H1 (cell line): ENCODE results near the gene DDX56. TPM values are rescaled to one million over a fixed set of nuclear protein-coding genes. Genes with fewer than 3 reads are reported as not detected.

Experiments
- CTCF ChIA-PET: fragments of 300-600 bp; sonication (Branson Sonifier 250); formaldehyde crosslinking; loops from one replicate; lab custom pipeline; 2021; ENCODE audit not compliant: partially characterized antibody; lab: Charles Lee
- POLR2A ChIA-PET: fragments of 300-600 bp; sonication (Branson Sonifier 250); formaldehyde crosslinking; loops from one replicate; lab custom pipeline; 2021; ENCODE audit warnings: inconsistent platforms; ENCODE audit not compliant: partially characterized antibody; lab: Charles Lee
- DNase-seq, 2 experiments: peaks; one replicate each; pipeline versions ENCODE4 v3.0.0 to v3.0.0-alpha.2; 2010 to 2022; ENCODE audit warnings: low spot score in 2 of 2, low read depth in 1 of 2, mixed read lengths in 1 of 2
- FAIRE-seq: peaks from 2 replicates; lab custom pipeline; 2011; peaks lifted over from hg19 to GRCh38; lab: Jason Lieb, UNC
- H2AFZ ChIP-seq: 2 replicates; pipeline ENCODE4 v1.8.1; 2012; ENCODE audit warnings: low read length, inconsistent platforms
- H2AK5ac ChIP-seq: 2 replicates; pipeline ENCODE4 v1.6.1; 2013; ENCODE audit warnings: low read depth, low read length
- H2BK120ac ChIP-seq: replicated peaks from 2 replicates; pipeline ENCODE3; 2013; ENCODE audit warnings: low read depth, low read length, inconsistent platforms
- H2BK12ac ChIP-seq: 2 replicates; pipeline ENCODE4 v1.6.1; 2013; ENCODE audit warnings: low read depth, low read length
- H2BK15ac ChIP-seq: 2 replicates; pipeline ENCODE4 v1.6.1; 2013; ENCODE audit warnings: low read length
- H2BK20ac ChIP-seq: 2 replicates; pipeline ENCODE4 v1.6.1; 2013; ENCODE audit warnings: low read length
- H2BK5ac ChIP-seq: 2 replicates; pipeline ENCODE4 v1.6.1; 2013; ENCODE audit warnings: low read depth, low read length
- H3K14ac ChIP-seq: 2 replicates; pipeline ENCODE4 v1.6.1; 2013; ENCODE audit warnings: inconsistent platforms; ENCODE audit not compliant: insufficient read length
- H3K18ac ChIP-seq: 2 replicates; pipeline ENCODE4 v1.6.1; 2013; ENCODE audit warnings: low read length; ENCODE audit errors: extremely low read depth
- H3K23ac ChIP-seq: 2 replicates; pipeline ENCODE4 v1.6.1; 2013; ENCODE audit warnings: inconsistent platforms; ENCODE audit not compliant: insufficient read length
- H3K23me2 ChIP-seq: 2 replicates; pipeline ENCODE4 v1.6.1; 2013; ENCODE audit warnings: low read depth, low read length
- H3K27ac ChIP-seq: 2 replicates; pipeline ENCODE4 v1.6.1; 2011; ENCODE audit warnings: low read depth, low read length, inconsistent platforms
- H3K27me3 ChIP-seq, 4 experiments: replicated peaks in 1 of 4; 1 replicate in 1 of 4; 2 replicates in 3 of 4; pipeline versions ENCODE4 v1.6.1 to v1.8.1; 2011 to 2013; ENCODE audit warnings: low read length in 3 of 4, mild to moderate bottlenecking in 3 of 4, inconsistent platforms in 2 of 4, mixed read lengths in 2 of 4, moderate library complexity in 1 of 4; ENCODE audit not compliant: control insufficient read depth in 3 of 4, insufficient read depth in 3 of 4; ENCODE audit errors: extremely low read depth in 1 of 4
- H3K36me3 ChIP-seq, 4 experiments: 2 replicates each; pipeline versions ENCODE4 v1.6.1 to v1.8.1; 2011 to 2013; ENCODE audit warnings: mild to moderate bottlenecking in 4 of 4, low read length in 3 of 4, moderate library complexity in 2 of 4, control low read depth in 1 of 4, inconsistent platforms in 1 of 4; ENCODE audit not compliant: insufficient read depth in 4 of 4, control insufficient read depth in 2 of 4
- H3K4ac ChIP-seq: replicated peaks from 2 replicates; pipeline ENCODE3; 2013; ENCODE audit warnings: low read length, low read depth, mixed read lengths, inconsistent platforms; ENCODE audit not compliant: insufficient read length
- H3K4me1 ChIP-seq, 4 experiments: replicated peaks in 1 of 4; 1 replicate in 1 of 4; 2 replicates in 3 of 4; pipeline versions ENCODE4 v1.6.1 to v1.8.1; 2011 to 2013; ENCODE audit warnings: low read length in 3 of 4, inconsistent platforms in 2 of 4, mixed read lengths in 1 of 4; ENCODE audit not compliant: insufficient read depth in 4 of 4, control insufficient read depth in 3 of 4
- H3K4me2 ChIP-seq, 2 experiments: 2 replicates each; pipeline versions ENCODE4 v1.6.1 to v1.8.1; 2011 to 2013; ENCODE audit warnings: low read depth in 2 of 2, low read length in 2 of 2, control low read depth in 1 of 2, inconsistent platforms in 1 of 2, mild to moderate bottlenecking in 1 of 2; ENCODE audit not compliant: insufficient read depth in 1 of 2
- H3K4me3 ChIP-seq, 4 experiments: fragments of 200-600, 300-600 bp in 1 of 4; sonication (generic), shearing (Covaris generic), sonication (Bioruptor Twin) in 1 of 4; 2 replicates each; pipeline versions ENCODE4 v1.5.1 to v1.8.1; 2011 to 2016; ENCODE audit warnings: low read length in 4 of 4, low read depth in 3 of 4, control low read depth in 2 of 4, inconsistent platforms in 2 of 4, mild to moderate bottlenecking in 2 of 4, mixed read lengths in 1 of 4, moderate library complexity in 1 of 4; ENCODE audit not compliant: insufficient read depth in 2 of 4; ENCODE audit errors: extremely low read depth in 1 of 4
- H3K56ac ChIP-seq: replicated peaks from 2 replicates; pipeline ENCODE3; 2013; ENCODE audit warnings: low read depth, mild to moderate bottlenecking, mixed read lengths, low read length, inconsistent platforms; ENCODE audit not compliant: insufficient read length
- H3K79me1 ChIP-seq: 2 replicates; pipeline ENCODE4 v1.6.1; 2013; ENCODE audit warnings: low read depth, low read length, control low read depth
- H3K79me2 ChIP-seq, 2 experiments: 2 replicates each; pipeline versions ENCODE4 v1.6.1 to v1.8.1; 2012 to 2013; ENCODE audit warnings: low read length in 2 of 2, mild to moderate bottlenecking in 2 of 2, inconsistent platforms in 1 of 2; ENCODE audit not compliant: insufficient read depth in 2 of 2, control insufficient read depth in 1 of 2
- H3K9ac ChIP-seq, 4 experiments: replicated peaks in 1 of 4; 1 replicate in 1 of 4; 2 replicates in 3 of 4; pipeline versions ENCODE4 v1.6.1 to v1.8.1; 2011 to 2013; ENCODE audit warnings: low read depth in 3 of 4, low read length in 3 of 4, control low read depth in 2 of 4, mild to moderate bottlenecking in 2 of 4, moderate library complexity in 2 of 4, inconsistent platforms in 1 of 4; ENCODE audit errors: extremely low read depth in 1 of 4
- H3K9me3 ChIP-seq, 2 experiments: 2 replicates each; pipeline versions ENCODE4 v1.6.1 to v1.8.1; 2012 to 2013; ENCODE audit warnings: mild to moderate bottlenecking in 2 of 2, moderate library complexity in 2 of 2, control low read depth in 1 of 2, inconsistent platforms in 1 of 2, low read depth in 1 of 2, low read length in 1 of 2, mixed read lengths in 1 of 2; ENCODE audit not compliant: insufficient read depth in 2 of 2
- H4K20me1 ChIP-seq, 2 experiments: replicated peaks in 1 of 2; 2 replicates each; pipeline versions ENCODE3 to v1.8.1; 2011 to 2013; ENCODE audit warnings: inconsistent platforms in 2 of 2, low read length in 2 of 2, mild to moderate bottlenecking in 1 of 2; ENCODE audit not compliant: insufficient read depth in 2 of 2, control insufficient read depth in 1 of 2
- H4K5ac ChIP-seq: 2 replicates; pipeline ENCODE4 v1.6.1; 2013; ENCODE audit warnings: low read length, low read depth, mixed read lengths, inconsistent platforms; ENCODE audit not compliant: insufficient read length
- H4K8ac ChIP-seq: 2 replicates; pipeline ENCODE4 v1.8.0; 2013; ENCODE audit warnings: mild to moderate bottlenecking, moderate library complexity, low read length, inconsistent platforms; ENCODE audit not compliant: insufficient read depth; ENCODE audit errors: extremely low read depth
- H4K91ac ChIP-seq: replicated peaks from 2 replicates; pipeline ENCODE3; 2013; ENCODE audit warnings: low read length, mixed read lengths, inconsistent platforms; ENCODE audit not compliant: insufficient read length
- ATF2 ChIP-seq: IDR thresholded peaks from 2 replicates; pipeline ENCODE4 v1.6.1; 2012; ENCODE audit warnings: low read length, inconsistent platforms
- CBX5 ChIP-seq: fragments of 300-800, 300-1000 bp; sonication (generic); IDR thresholded peaks from 2 replicates; pipeline ENCODE4 v1.7.1; 2016; ENCODE audit warnings: antibody characterized with exemption, low read length, low read depth
- CHD1 ChIP-seq: IDR thresholded peaks from 2 replicates; pipeline ENCODE4 v1.6.1; 2012; ENCODE audit warnings: low read depth, low read length, improper control_type of control experiment
- NANOG ChIP-seq: IDR thresholded peaks from 2 replicates; pipeline ENCODE4 v1.6.1; 2011; ENCODE audit warnings: low read length, low read depth, mild to moderate bottlenecking, inconsistent platforms; ENCODE audit not compliant: insufficient read depth, poor library complexity, severe bottlenecking
- NRF1 ChIP-seq: IDR thresholded peaks from 2 replicates; pipeline ENCODE4 v1.6.1; 2011; ENCODE audit warnings: mild to moderate bottlenecking, low read depth, low read length, improper control_type of control experiment
- POLR2AphosphoS5 ChIP-seq: IDR thresholded peaks from 2 replicates; pipeline ENCODE4 v1.6.1; 2011; ENCODE audit warnings: low read depth, low read length
- RAD21 ChIP-seq, 2 experiments: IDR thresholded peaks in 1 of 2; conservative IDR thresholded peaks in 1 of 2; 2 replicates each; pipeline ENCODE4 v1.6.1; 2011; ENCODE audit warnings: low read depth in 2 of 2, low read length in 2 of 2, improper control_type of control experiment in 1 of 2, inconsistent platforms in 1 of 2, mild to moderate bottlenecking in 1 of 2, moderate library complexity in 1 of 2
- RNF2 ChIP-seq: fragments of 200-900, 300-1000 bp; sonication (generic); IDR thresholded peaks from 2 replicates; pipeline ENCODE4 v1.7.1; 2016; ENCODE audit warnings: borderline replicate concordance, low read depth, mild to moderate bottlenecking, antibody characterized with exemption, low read length; ENCODE audit not compliant: poor library complexity, severe bottlenecking; ENCODE audit errors: missing control alignments
- SIRT6 ChIP-seq: IDR thresholded peaks from one replicate; pipeline ENCODE4 v1.7.1; 2012; ENCODE audit warnings: low read length, inconsistent platforms
- WGBS, 2 experiments: shearing (Covaris generic) in 1 of 2; methylation state at CpG; one replicate each; pipeline versions ENCODE4 v1.1.6 to v1.1.7; 2013 to 2015; ENCODE audit warnings: low lambda C conversion rate in 2 of 2, mixed read lengths in 2 of 2, inconsistent platforms in 1 of 2, low coverage in 1 of 2, missing lambda C conversion rate in 1 of 2; ENCODE audit not compliant: insufficient replicate concordance in 2 of 2, insufficient coverage in 1 of 2, insufficient read length in 1 of 2; ENCODE audit errors: extremely low coverage in 1 of 2, missing lambda C conversion rate in 1 of 2; 5-methylcytosine and 5-hydroxymethylcytosine counted together
- polyA plus RNA-seq, 7 experiments: library from polyadenylated mRNA; depleted of rRNA in 3 of 7; stranded (reverse) in 5 of 7; unstranded in 2 of 7; fragments of >200 nt in 5 of 7; fragments of 200-250 nt in 2 of 7; gene quantifications; 1 replicate in 5 of 7; 2 replicates in 1 of 7; 4 replicates in 1 of 7; pipeline versions ENCODE4 v1.2.1 to v1.2.3, GENCODE V29; 2011 to 2013; ENCODE audit warnings: missing spikeins in 2 of 7, mixed read lengths in 2 of 7
- total RNA-seq: library from RNA; stranded (reverse); fragmentation: NEBNext Ultra II Directional; extraction: Animal tissue kit (Norgen Biotek cat#: 25700); gene quantifications from 2 replicates; pipeline ENCODE4 v1.2.1, GENCODE V29; 2021

Gene DDX56
- total and polyA plus RNA-seq, 2 of the 8 experiments (the other 6 are each of a cell fraction or from before 2014, with no cell fraction given): 56.9 to 81.6 TPM

GRCh38 chr7:44538798-44539668 lies 34.7 kb downstream of the DDX56 start:
- no peak overlapping the region for H3K14ac ChIP-seq
- no peak overlapping the region for H3K56ac ChIP-seq
- no peak overlapping the region for H4K8ac ChIP-seq
- H4K5ac ChIP-seq: no peak overlapping the region
- CTCF ChIA-PET: interaction anchor here (10.0 kb wide), 1 partner anchor 25 kb away, joined by 98 read pairs; no protein-coding TSS in a partner anchor
- DNase-seq (no peak), FAIRE-seq (no peak)
- POLR2A ChIA-PET: interaction anchor here (0.6 to 1.4 kb wide), 2 partner anchors 20 to 460 kb away, joined by 3 to 4 read pairs; no protein-coding TSS in a partner anchor
- 86% methylated on average over 32 of the region's 32 CpGs; no CpG with 5 or more reads in 1 of the 2 experiments for WGBS, 2 experiments
- no peak overlapping the region for H3K4me2 ChIP-seq
- no peak overlapping the region for H2BK20ac ChIP-seq
- no peaks in the 10 kb centered on the region for H3K27me3 ChIP-seq
- H3K79me1 ChIP-seq: no peaks in the 10 kb centered on the region
- no peaks in the 10 kb centered on the region for H3K79me2 ChIP-seq
- no peaks in the 10 kb centered on the region for H3K9me3 ChIP-seq
- no peak overlapping the region for H2BK15ac ChIP-seq
- no peaks in the 10 kb centered on the region for H3K36me3 ChIP-seq
- H3K4me3 ChIP-seq: no peak overlapping the region
- H2BK120ac ChIP-seq: no peak overlapping the region
- H3K27ac ChIP-seq: no peak overlapping the region
- no peak overlapping the region for H4K91ac ChIP-seq
- no peak overlapping the region for H2AK5ac ChIP-seq
- no peak overlapping the region for H2BK12ac ChIP-seq
- H3K9ac ChIP-seq: no peak overlapping the region
- no peaks in the 10 kb centered on the region for H4K20me1 ChIP-seq
- H2AFZ ChIP-seq: no peak overlapping the region
- H3K4me1 ChIP-seq: no peaks in the 10 kb centered on the region
- no peak overlapping the region for H3K18ac ChIP-seq
- no peaks in the 10 kb centered on the region for H3K23me2 ChIP-seq
- H2BK5ac ChIP-seq: no peak overlapping the region
- H3K4ac ChIP-seq: no peak overlapping the region
- H3K23ac ChIP-seq: no peak overlapping the region
- TF ChIP-seq SIRT6 (no peak), POLR2AphosphoS5 (no peak), ATF2 (no peak), NANOG (no peak), RAD21 (IDR thresholded peaks at IDR 0.05 in 1 of 2, conservative IDR thresholded peaks at IDR 0.05 in 1 of 2; ENCODE audit: low read depth in 2 of 2, low read length in 2 of 2) (no peak), NRF1 (no peak), CBX5 (no peak), RNF2 (no peak), CHD1 (no peak)
